Right renal cortex interstitium (tissue), 3 donors: ENCODE data around the gene ADARB2. TPM values are rescaled to one million over a fixed set of nuclear protein-coding genes. Genes with fewer than 3 reads are reported as not detected.
"Not testable (repeated sequence)": the region's sequence is repeated elsewhere in the genome, so short reads cannot be mapped to it uniquely, and the experiment has no call there.

Experiments
- DNase-seq, 3 donors: peaks; one replicate each; pipeline ENCODE4 v3.0.0-alpha.2; 2013; ENCODE audit warnings: low read depth in 3 of 3, low spot score in 2 of 3
- polyA plus RNA-seq, 3 donors: library from polyadenylated mRNA; unstranded; fragments of 120-200 nt; gene quantifications; one replicate each; pipeline ENCODE4 v1.2.1, GENCODE V29; 2013; ENCODE audit not compliant: insufficient read length in 3 of 3

Gene ADARB2
- polyA plus RNA-seq, 3 donors: 0.87 to 1.4 (median 1.4) TPM

GRCh38 chr10:1364151-1364910, 373.0 kb downstream of the ADARB2 start:
- DNase-seq: no peak

GRCh38 chr10:1363446-1364121, 373.7 kb downstream of the ADARB2 start:
- DNase-seq: no peak

DNA sequence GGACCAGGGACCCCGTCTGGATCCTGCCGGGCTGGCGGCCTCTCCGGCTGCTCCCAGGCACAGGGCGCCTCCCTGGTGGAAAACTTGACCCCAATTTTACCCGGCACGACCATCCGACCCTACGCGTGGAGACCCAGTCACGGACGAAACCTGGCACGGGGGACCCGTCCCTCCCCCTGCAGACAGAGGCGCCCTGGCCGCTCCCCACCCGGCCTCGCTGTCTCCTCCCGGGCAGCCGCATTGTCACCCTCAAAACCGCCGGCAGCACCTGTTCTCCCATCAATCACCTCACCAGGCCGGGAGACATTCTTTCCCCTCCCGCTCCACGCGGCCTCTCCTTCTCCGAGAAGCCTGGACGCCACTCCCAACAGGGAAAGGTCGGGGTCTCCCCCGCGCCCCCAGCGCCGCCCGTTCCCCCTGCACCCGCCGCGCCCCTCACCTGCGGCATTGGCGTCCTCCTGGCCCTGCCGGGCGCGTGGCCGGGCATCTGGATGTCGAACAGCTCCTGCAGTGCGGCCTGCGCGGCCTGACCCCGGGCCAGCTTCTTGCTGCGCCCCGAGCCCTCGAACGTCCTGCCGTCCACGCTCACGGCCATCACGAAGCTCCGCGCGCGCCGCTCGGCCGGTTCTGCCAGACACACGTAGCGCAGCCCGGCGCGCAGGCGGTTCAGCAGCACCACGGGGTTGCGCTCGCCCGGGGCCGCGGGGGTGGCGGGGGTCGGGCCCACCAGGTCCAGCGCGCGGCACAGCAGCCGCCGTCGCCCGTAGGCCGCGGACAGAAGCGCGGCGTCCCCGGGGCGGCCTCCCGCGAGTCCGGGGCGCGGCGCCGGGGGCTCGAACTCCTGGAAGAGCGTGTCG, 374.5 kb downstream of the ADARB2 start:
- no peak for DNase-seq

GRCh38 chr10:1361411-1362105, 375.8 kb downstream of the ADARB2 start:
- no peak for DNase-seq

- no peak for DNase-seq
Measured at GRCh38 chr10:1360558-1361164, 376.7 kb downstream of the ADARB2 start.

- no peak for DNase-seq
Measured at GRCh38 chr10:1360011-1360557, 377.2 kb downstream of the ADARB2 start.

DNA sequence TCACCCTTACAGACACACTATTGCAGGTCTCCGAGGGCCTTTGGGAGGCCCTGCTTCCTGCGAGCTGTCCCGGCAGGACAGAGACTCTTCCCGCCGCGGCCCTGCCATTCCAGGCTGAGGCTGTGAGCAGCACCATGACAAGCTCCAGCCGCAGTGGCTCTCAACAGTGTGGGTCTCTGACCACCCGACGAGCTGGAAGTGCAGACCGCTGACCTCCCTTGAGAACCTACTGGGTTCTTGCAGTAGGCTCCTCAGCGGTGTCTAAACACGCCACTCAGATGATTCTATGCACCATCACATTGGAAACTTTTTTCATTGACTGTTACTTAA, 377.7 kb downstream of the ADARB2 start:
- DNase-seq: no peak

- DNase-seq: no peak
Measured at GRCh38 chr10:1358860-1359625, 378.3 kb downstream of the ADARB2 start.

- DNase-seq: no peak
Measured at GRCh38 chr10:1358147-1358546, 379.2 kb downstream of the ADARB2 start.

- no peak for DNase-seq
Measured at GRCh38 chr10:1356349-1356748, 381.0 kb downstream of the ADARB2 start.

- no peak for DNase-seq
Measured at GRCh38 chr10:1354809-1355710, 382.3 kb downstream of the ADARB2 start.

GRCh38 chr10:1352296-1352695, 385.0 kb downstream of the ADARB2 start:
- DNase-seq: not testable (repeated sequence)

DNA sequence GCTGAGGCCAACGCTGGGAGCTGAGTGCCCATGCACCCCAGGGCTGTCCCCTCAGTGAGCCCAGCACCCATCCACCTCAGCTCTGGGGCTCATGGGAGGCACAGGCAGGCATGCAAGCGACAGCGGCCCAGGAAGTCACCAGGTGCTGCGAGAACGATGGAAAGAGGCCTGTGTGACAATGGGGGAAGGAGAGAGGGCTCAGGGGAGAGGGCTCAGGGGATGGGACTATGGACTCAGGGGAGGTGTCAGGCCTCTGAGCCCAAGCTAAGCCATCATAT, 388.6 kb downstream of the ADARB2 start:
- no peak for DNase-seq

GRCh38 chr10:1347962-1348772, 389.2 kb downstream of the ADARB2 start:
- no peak for DNase-seq

GRCh38 chr10:1347525-1347924, 389.8 kb downstream of the ADARB2 start:
- no peak for DNase-seq

DNA sequence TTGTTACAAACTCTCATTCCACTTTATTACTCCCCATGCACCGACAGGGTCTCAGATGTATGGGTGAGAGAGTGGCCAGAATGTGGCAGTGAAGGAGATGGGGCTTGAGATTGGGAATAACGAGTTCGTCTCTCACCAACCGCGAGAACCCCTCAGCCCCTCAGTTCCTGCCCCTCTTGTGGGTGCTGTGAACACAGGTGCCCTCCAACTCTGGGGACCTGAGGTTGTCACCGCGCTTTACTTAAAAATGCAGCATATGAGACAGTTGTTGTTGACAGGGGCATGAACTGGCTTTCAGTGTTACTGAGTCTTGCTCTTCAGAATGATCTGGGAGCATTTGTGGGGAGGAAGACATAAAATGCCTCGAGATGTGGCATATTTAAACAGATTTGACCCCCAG, 391.1 kb downstream of the ADARB2 start:
- no peak for DNase-seq

DNA sequence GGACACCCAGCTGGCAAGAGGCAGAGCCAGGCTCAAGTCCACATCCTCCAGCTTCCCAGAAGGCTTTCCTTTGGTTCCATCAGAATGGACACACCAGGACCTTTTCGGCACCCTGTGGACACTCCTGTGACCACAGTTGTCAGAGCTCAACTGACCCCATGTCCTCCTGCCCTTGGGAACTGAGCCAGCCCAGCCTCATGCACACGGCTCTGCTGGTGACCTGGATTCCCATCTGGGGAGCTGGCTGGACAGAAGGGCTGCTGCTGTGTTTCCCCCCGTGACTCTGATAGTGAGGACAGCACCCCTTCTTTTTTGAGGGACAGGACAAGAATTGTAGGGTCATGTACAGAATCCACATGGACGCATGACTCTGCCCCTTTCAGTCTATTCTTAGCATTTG, 392.0 kb downstream of the ADARB2 start:
- DNase-seq: no peak

GRCh38 chr10:1344846-1345245, 392.5 kb downstream of the ADARB2 start:
- no peak for DNase-seq
